ENCODE results near the gene NR2E1. TPM values are rescaled to one million over a fixed set of nuclear protein-coding genes. Genes with fewer than 3 reads are reported as not detected.

NR2E1 gene
- total RNA-seq, 1 experiment from 2014 or later: not detected

DNA sequence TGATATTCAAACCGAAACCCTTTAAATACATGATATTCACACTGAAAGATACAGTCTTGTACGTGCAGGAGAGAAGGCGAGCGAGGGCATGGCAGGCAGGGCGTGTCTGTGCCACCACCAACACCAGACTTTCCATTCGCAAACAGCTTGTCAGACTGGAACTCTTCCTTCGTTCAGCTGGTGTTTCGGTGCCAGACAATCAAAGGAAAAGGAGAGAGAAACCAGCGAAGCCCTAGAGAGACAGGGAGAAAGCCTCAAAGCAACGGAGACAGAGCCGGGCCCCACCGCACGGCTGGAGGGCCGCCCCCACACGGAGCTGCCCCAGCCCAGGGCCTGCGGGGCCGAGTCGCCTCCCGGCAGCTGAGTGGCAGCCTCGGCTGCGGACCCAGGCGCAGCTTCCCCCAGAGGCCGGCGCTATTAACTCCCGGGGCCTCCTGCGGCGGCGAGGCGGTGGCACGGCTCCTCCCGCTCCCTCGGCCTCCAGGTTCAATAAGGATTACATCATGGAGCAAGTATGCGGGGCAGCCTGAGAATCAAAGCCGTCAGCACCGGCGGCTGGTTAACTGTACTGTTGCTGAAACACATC lies 32.1 kb upstream of the NR2E1 start:
- Histone ChIP-seq H3K4me2 (peak overlapping the region; percentile 80), H3K27me3 (ENCODE audit: insufficient read depth, low read depth) (no peaks in the 10 kb centered on the region), H3K36me3 (ENCODE audit: low read depth) (no peaks in the 10 kb centered on the region), H3K27ac (peak overlapping the region; percentile 59), H2AFZ (peak overlapping the region; percentile 83), H4K20me1 (ENCODE audit: insufficient read depth) (no peaks in the 10 kb centered on the region), H3F3A (ENCODE audit: insufficient read depth, low read depth) (peaks cover 15% of the 10 kb centered on the region; the same call in 1 of the 2 replicates), H3K4me1 (replicated peaks; ENCODE audit: insufficient read depth) (peaks cover 35% of the 10 kb centered on the region), H3K4me3 (peak overlapping the region; percentile 60), H3K79me2 (ENCODE audit: low read depth) (no peaks in the 10 kb centered on the region), H3K9me3 (ENCODE audit: insufficient read depth, low read depth) (no peaks in the 10 kb centered on the region), H3K9me2 (ENCODE audit: insufficient read depth) (no peaks in the 10 kb centered on the region)
- DNase-seq: peak; percentile 80 to 82
- ChIA-PET CTCF (no interaction called here), POLR2A (ENCODE audit: unreplicated experiment) (interaction anchor here (0.6 kb wide), 2 partner anchors 80 to 1524 kb away, joined by 3 to 7 read pairs; no protein-coding TSS in a partner anchor)
- TF ChIP-seq EZH2 (IDR thresholded peaks at IDR 0.05; ENCODE audit: low read depth): no peak
- TF ChIP-seq, protein P1, sequence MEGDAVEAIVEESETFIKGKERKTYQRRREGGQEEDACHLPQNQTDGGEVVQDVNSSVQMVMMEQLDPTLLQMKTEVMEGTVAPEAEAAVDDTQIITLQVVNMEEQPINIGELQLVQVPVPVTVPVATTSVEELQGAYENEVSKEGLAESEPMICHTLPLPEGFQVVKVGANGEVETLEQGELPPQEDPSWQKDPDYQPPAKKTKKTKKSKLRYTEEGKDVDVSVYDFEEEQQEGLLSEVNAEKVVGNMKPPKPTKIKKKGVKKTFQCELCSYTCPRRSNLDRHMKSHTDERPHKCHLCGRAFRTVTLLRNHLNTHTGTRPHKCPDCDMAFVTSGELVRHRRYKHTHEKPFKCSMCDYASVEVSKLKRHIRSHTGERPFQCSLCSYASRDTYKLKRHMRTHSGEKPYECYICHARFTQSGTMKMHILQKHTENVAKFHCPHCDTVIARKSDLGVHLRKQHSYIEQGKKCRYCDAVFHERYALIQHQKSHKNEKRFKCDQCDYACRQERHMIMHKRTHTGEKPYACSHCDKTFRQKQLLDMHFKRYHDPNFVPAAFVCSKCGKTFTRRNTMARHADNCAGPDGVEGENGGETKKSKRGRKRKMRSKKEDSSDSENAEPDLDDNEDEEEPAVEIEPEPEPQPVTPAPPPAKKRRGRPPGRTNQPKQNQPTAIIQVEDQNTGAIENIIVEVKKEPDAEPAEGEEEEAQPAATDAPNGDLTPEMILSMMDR (conservative IDR thresholded peaks at IDR 0.05): 0 out of 2 replicates have a peak, but pooled peaks have one; percentile 17
- intact Hi-C loops (cut with micrococcal nuclease; ENCODE audit: unreplicated experiment): no loop called here
- BruUV-seq (replicated peaks): no TSS peak

DNA sequence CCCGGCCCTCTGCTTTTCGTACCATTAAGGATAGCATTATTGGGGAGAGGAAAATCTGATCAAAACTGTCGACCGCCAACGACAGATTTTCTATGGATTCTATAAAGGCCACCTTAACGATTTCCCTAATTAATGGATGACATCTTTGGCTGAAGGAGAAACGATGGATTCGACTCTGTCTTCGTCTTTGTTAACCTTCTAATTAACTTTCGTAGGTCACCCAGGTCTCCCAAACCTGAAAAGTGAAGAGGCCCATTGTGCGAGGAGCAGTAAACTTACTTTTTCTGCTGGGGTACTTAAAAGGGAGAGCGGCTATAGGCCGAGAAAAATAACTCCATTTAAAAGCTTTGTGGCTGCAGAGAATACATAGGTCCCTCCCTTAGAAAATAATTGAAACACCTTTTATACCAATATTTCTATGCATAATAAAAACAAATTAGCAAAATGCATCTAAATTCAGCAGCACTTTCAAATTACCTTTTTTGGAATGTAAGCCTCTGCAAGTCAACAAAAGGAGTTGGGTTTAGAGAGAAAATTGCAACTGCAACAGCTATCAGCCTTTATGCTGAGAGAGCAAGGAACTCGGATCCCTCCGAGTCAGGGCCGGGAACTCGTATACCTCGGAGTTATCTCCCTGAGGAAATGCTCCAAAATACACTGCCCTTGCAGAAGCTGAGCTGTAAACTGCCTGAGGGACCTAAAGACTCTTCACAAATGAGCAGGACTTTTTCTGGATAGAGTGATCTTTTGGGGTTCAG lies 31.4 kb upstream of the NR2E1 start:
- DNase-seq: no peak
- Histone ChIP-seq H3K36me3 (ENCODE audit: low read depth) (no peaks in the 10 kb centered on the region), H3K79me2 (ENCODE audit: low read depth) (no peaks in the 10 kb centered on the region), H3K27ac (peak overlapping the region; percentile 59; the same call in 1 of the 2 replicates), H3K27me3 (ENCODE audit: insufficient read depth, low read depth) (no peaks in the 10 kb centered on the region), H3K9me3 (ENCODE audit: insufficient read depth, low read depth) (no peaks in the 10 kb centered on the region), H3K9me2 (ENCODE audit: insufficient read depth) (no peaks in the 10 kb centered on the region), H4K20me1 (ENCODE audit: insufficient read depth) (no peaks in the 10 kb centered on the region), H3K4me2 (peak overlapping the region; percentile 80), H2AFZ (peak overlapping the region; percentile 83), H3F3A (ENCODE audit: insufficient read depth, low read depth) (peaks cover 15% of the 10 kb centered on the region; the same call in 1 of the 2 replicates), H3K4me3 (peak overlapping the region; percentile 60), H3K4me1 (replicated peaks; ENCODE audit: insufficient read depth) (peaks cover 33% of the 10 kb centered on the region)
- TF ChIP-seq, protein P1 (conservative IDR thresholded peaks at IDR 0.05): no peak
- TF ChIP-seq EZH2 (IDR thresholded peaks at IDR 0.05; ENCODE audit: low read depth): no peak
- BruUV-seq (replicated peaks): TSS peak; percentile 42
- ChIA-PET POLR2A (ENCODE audit: unreplicated experiment) (no interaction called here), CTCF (no interaction called here)
- intact Hi-C loops (cut with micrococcal nuclease; ENCODE audit: unreplicated experiment): no loop called here

DNA sequence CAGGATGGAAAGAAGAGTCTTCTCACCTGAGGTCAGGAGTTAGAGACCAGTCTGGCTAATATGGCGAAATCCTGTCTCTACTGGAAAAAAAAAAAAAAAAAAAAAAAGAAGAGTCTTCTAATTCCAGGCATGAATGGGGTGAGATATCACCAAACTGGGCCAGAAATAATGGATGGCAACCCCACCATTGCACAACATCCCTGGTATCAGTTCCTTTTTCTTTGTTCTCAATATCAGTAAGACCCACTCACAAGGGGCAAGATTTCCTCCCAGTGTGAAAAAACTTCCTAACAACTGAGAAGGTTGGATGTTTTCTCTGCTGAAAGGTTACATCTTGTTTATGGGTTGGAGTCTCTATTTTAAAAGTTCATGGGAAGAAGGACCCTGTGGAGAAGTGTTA lies 23.6 kb upstream of the NR2E1 start:
- ChIA-PET CTCF (no interaction called here), POLR2A (ENCODE audit: unreplicated experiment) (no interaction called here)
- no peak overlapping the region for H2AFZ ChIP-seq
- DNase-seq: no peak
- H3K4me2 ChIP-seq: no peak overlapping the region
- H3K4me1 ChIP-seq (replicated peaks; ENCODE audit: insufficient read depth): no peaks in the 10 kb centered on the region
- H3K9me3 ChIP-seq (ENCODE audit: insufficient read depth, low read depth): no peaks in the 10 kb centered on the region
- BruUV-seq (replicated peaks): no TSS peak
- H3K4me3 ChIP-seq: no peak overlapping the region
- no peaks in the 10 kb centered on the region for H3K36me3 ChIP-seq (ENCODE audit: low read depth)
- H4K20me1 ChIP-seq (ENCODE audit: insufficient read depth): no peaks in the 10 kb centered on the region
- H3K79me2 ChIP-seq (ENCODE audit: low read depth): no peaks in the 10 kb centered on the region
- no peaks in the 10 kb centered on the region for H3K9me2 ChIP-seq (ENCODE audit: insufficient read depth)
- H3F3A ChIP-seq (ENCODE audit: insufficient read depth, low read depth): no peaks in the 10 kb centered on the region
- no peak for TF ChIP-seq EZH2 (IDR thresholded peaks at IDR 0.05; ENCODE audit: low read depth)
- TF ChIP-seq, protein P1 (conservative IDR thresholded peaks at IDR 0.05): no peak
- intact Hi-C loops (cut with micrococcal nuclease; ENCODE audit: unreplicated experiment): no loop called here
- no peaks in the 10 kb centered on the region for H3K27me3 ChIP-seq (ENCODE audit: insufficient read depth, low read depth)
- H3K27ac ChIP-seq: no peak overlapping the region
